ENCODE measurements around the gene SLC4A11. TPM values are rescaled to one million over a fixed set of nuclear protein-coding genes. Genes with fewer than 3 reads are reported as not detected.
"Not testable (repeated sequence)": the region's sequence is repeated elsewhere in the genome, so short reads cannot be mapped to it uniquely, and the experiment has no call there.

The SLC4A11 gene
- total RNA-seq, 1 donor: 1.7 TPM

DNA sequence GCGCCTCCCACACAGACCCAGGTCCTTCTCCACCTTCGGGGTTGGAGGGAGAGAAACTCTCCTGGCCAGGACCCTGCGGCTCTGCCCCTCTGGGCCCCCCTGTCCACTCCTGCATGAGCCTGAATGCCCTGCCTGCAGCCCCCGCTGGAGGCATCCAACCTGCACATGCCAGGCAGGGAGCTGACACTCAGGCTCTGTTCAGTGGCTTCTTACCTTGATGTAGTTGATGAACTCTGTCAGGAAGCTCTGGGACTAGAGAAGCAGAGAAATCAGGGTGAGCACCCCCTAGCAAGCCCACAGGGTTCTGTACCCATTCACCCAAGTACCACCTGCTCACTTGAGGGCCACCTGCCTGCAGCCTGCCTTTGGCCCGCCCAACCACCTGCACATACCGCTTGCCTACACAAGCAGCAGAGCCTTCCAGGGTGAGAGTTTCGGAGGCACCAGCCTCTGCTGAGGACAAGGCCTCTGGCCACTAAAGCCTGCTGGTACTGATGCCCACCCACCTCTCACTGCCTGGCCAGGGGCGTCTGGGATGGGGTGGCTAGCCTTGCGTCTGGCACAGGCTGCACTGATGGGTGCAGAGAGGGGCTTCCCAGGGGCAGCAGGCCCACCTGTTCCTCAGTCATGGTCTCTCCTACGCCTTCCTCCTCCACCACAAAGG, 44.2 kb downstream of the SLC4A11 start:
- DNase-seq (ENCODE audit: low read depth): no peak
- TF ChIP-seq, protein P1, sequence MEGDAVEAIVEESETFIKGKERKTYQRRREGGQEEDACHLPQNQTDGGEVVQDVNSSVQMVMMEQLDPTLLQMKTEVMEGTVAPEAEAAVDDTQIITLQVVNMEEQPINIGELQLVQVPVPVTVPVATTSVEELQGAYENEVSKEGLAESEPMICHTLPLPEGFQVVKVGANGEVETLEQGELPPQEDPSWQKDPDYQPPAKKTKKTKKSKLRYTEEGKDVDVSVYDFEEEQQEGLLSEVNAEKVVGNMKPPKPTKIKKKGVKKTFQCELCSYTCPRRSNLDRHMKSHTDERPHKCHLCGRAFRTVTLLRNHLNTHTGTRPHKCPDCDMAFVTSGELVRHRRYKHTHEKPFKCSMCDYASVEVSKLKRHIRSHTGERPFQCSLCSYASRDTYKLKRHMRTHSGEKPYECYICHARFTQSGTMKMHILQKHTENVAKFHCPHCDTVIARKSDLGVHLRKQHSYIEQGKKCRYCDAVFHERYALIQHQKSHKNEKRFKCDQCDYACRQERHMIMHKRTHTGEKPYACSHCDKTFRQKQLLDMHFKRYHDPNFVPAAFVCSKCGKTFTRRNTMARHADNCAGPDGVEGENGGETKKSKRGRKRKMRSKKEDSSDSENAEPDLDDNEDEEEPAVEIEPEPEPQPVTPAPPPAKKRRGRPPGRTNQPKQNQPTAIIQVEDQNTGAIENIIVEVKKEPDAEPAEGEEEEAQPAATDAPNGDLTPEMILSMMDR (IDR thresholded peaks at IDR 0.05; ENCODE audit: insufficient read depth, low read depth, low read length): no peak
- H3K4me3 ChIP-seq (ENCODE audit: low read depth, low read length): no peak overlapping the region

DNA sequence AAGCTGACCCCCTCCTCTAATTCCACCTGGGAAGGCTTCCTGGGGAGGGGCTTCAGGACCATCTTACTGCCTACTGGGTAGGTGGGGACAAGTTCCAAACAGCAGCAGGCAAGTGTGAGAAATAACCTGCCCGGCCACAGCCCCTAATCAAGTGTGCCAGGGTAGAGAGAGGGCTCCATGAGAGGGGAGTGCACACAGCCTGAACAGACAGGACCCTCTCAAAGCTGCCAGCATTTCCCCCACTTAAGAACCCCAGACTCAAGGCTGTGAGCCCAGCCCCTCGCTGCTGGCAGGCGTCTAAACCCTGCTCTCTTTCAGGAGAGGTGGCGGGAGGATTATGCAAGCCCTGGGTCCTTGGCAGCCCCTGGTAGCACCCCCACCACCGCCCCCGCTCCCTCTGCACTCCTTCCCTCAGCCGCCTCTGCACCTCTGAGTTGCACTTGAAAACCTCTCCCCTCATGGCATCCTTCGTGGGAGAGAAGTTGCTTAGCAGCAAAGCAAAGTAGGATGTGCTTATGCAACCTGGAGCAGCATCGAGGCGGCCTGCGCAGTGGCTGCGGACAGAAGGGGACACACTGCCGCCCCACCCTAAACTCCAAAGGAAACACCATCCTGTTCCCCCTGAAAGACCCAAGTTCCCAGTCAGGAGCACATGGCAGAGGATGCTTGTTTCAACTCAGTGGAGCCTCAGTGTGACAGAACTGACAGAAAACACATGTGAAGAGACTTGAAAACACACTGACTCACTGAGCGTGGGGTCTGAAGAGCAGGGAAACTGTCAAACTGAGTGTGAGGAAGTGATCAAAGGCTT, 45.0 kb downstream of the SLC4A11 start:
- TF ChIP-seq, protein P1 (IDR thresholded peaks at IDR 0.05; ENCODE audit: insufficient read depth, low read depth, low read length): no peak
- no peak for DNase-seq (ENCODE audit: low read depth)

DNA sequence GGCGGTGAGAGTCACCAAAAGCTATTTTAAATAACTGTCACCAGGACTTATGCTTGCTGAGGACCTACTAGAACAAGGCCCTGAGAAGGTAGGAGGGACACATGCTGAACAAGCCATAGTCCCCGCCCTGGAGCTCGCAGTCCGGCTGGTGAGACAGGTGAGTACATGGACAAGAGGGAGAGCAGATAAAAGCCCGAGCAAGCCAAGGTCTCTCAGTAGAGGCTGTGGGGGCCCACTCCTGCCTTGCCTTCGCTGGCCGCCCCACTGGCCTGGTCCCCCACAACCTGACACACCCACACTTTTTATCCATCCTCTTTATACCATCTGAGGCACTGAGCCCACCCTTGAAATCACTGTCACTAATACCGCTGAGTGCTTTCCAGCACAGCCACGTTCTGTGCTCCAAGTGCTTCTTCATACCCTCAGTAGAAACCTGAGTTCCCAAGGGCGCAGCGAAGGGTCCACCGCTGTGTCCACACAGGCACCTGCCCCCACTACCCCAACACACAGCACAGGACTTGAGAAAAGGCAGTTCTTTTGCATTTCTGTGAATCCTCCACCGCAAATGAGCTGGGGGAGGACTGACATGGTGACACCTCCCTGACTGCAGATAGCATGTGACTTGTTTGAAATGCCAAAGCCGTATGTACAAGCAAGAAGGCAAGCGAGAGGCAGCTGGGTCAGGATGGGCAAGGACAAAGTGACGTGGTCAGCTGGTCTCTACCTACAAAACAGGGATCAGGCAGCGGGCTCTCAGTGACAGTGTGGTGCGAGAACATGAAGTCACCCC, 46.6 kb downstream of the SLC4A11 start:
- no peak for DNase-seq (ENCODE audit: low read depth)
- no peak overlapping the region for H3K4me3 ChIP-seq (ENCODE audit: low read depth, low read length)
- TF ChIP-seq, protein P1 (IDR thresholded peaks at IDR 0.05; ENCODE audit: insufficient read depth, low read depth, low read length): no peak

More for the DNA sequence above, 45.0 kb downstream of the SLC4A11 start:
- H3K4me3 ChIP-seq (ENCODE audit: low read depth, low read length): no peak overlapping the region

DNA sequence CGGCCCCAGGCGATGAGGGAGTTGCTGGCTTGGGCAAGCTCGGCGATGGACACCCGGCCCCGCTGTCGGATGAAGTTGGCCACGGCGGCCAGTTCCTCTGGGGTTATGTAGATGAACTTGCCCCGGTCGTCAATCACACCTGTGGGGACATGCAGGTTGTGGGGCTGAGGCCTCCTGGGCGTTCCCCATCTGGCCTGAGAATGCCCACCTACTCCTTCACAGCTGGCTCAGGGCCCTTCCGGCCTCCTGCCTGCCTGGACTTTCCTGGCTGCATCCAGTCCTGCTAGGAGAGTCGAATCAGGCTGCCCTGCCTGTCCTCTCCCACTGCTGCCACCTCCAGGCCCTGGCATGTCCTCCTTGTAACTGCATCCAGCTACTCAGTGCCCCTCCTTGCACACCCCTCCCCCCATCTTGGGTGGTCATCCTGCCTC, 48.3 kb downstream of the SLC4A11 start:
- TF ChIP-seq, protein P1 (IDR thresholded peaks at IDR 0.05; ENCODE audit: insufficient read depth, low read depth, low read length): no peak
- DNase-seq (ENCODE audit: low read depth): no peak

DNA sequence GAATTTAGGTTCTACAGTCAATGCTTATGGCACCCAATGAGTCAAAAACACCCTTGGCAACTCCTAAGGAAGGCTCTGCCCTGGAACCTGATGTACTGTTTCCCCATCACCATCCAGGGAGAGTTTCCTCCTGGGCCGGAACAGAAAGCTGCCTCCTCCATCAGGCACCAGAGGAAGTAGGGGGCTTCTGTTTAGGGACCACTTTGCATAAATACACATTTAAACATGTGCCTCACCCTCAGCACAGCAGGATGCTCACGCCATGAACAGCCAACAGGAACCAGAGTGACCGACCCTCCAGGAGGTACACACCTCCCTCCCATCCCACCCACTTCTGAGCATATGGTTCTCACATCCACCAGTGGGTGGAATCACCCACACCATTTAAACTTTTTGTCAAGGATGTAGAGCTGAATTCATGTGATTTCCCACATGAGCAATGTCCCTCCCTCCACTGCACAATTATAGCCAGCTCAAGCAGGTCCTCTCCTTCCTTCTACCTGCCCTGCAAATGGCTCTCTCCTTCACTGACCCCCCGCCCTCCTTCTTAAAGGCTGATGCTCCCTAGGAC, 49.3 kb downstream of the SLC4A11 start:
- DNase-seq (ENCODE audit: low read depth): no peak
- TF ChIP-seq, protein P1 (IDR thresholded peaks at IDR 0.05; ENCODE audit: insufficient read depth, low read depth, low read length): no peak
- H3K4me3 ChIP-seq (ENCODE audit: low read depth, low read length): no peak overlapping the region

More for the DNA sequence above, 48.3 kb downstream of the SLC4A11 start:
- no peak overlapping the region for H3K4me3 ChIP-seq (ENCODE audit: low read depth, low read length)

DNA sequence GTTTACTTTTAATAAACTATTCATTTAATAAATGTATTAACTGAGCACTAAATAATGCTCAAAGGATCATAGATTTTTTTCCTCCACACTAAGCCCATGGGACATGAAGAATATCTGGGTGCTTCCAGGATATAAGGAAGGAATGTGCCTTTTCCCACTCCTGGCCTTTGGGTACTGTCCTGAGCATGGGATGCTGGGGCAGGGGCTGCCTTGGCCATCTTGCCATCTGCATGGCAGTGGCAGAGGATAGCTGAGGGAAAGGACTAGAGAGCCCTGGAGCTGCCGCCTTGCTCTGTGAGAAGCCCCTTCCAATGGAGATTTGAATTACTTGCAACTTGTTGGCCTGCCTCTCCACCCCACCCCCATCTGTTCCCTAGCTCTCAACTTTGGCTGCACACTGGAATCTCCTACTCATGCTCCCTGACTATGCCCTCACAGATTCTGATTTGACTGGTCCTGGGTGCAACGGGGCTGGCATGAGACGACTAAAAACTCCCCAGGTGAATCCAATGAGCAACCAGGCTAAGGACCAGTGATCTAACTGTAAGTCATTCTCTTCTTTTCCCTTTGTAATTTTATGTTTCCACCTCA, 50.1 kb downstream of the SLC4A11 start:
- TF ChIP-seq, protein P1 (IDR thresholded peaks at IDR 0.05; ENCODE audit: insufficient read depth, low read depth, low read length): no peak
- H3K4me3 ChIP-seq (ENCODE audit: low read depth, low read length): no peak overlapping the region
- no peak for DNase-seq (ENCODE audit: low read depth)

DNA sequence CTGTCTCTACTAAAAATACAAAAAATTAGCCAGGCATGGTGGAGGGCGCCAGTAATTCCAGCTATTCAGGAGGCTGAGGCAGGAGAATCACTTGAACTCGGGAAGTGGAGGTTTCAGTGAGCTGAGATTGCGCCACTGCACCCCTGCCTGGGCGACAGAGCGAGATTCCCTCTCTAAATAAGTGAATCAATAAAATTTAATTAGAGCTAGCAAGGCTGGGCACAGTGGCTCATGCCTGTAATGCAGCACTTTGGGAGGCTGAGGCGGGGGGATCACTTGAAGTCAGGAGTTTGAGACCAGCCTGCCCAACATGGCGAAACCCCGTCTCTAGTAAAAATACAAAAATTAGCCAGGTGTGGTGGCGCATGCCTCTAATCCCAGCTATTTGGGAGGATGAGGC, 51.1 kb downstream of the SLC4A11 start:
- not testable (repeated sequence) for DNase-seq (ENCODE audit: low read depth); H3K4me3 ChIP-seq (ENCODE audit: low read depth, low read length)
